Hepatocyte (in vitro differentiated cells): ENCODE data around the gene DOK5.

ENCODE experiments used
- CTCF ChIP-seq: fragments of 200-600 bp; sonication (generic); IDR thresholded peaks from 2 replicates; pipeline ENCODE4 v1.5.1; 2016; ENCODE audit warnings: antibody characterized with exemption, mild to moderate bottlenecking; ENCODE audit not compliant: poor library complexity
- EZH2 ChIP-seq: fragments of 200-600 bp; sonication (generic); IDR thresholded peaks from 2 replicates; pipeline ENCODE4 v1.6.1; 2016; ENCODE audit warnings: antibody characterized with exemption, mild to moderate bottlenecking, borderline replicate concordance

GRCh38 chr20:54630582-54630981 lies 155.2 kb downstream of the DOK5 start:
- TF ChIP-seq CTCF = no peak
- no peak for TF ChIP-seq EZH2
